Mesendoderm (in vitro differentiated cells): Measurements from ENCODE around the gene ZNF746.

Experiments used
- DNase-seq: peaks from one replicate; pipeline ENCODE4 v3.0.0; 2013
- H2AK5ac ChIP-seq: 2 replicates; pipeline ENCODE4 v1.6.1; 2013; ENCODE audit warnings: low read length, inconsistent platforms
- H2BK120ac ChIP-seq: 2 replicates; pipeline ENCODE4 v1.6.1; 2013; ENCODE audit warnings: low read depth, mild to moderate bottlenecking, low read length, moderate library complexity, mixed read lengths
- H2BK15ac ChIP-seq: replicated peaks from 2 replicates; pipeline ENCODE4 v1.6.1; 2013; ENCODE audit warnings: low read depth, mild to moderate bottlenecking, moderate library complexity
- H2BK5ac ChIP-seq: 2 replicates; pipeline ENCODE4 v1.6.1; 2013; ENCODE audit warnings: low read length, inconsistent platforms
- H3K18ac ChIP-seq: 2 replicates; pipeline ENCODE4 v1.6.1; 2013; ENCODE audit warnings: mild to moderate bottlenecking, low read length, mixed read lengths
- H3K23ac ChIP-seq: one replicate; pipeline ENCODE4 v1.6.1; 2013; ENCODE audit warnings: low read length
- H3K27ac ChIP-seq: 2 replicates; pipeline ENCODE4 v1.5.1; 2013; ENCODE audit warnings: low read depth, mild to moderate bottlenecking, inconsistent platforms, low read length, moderate library complexity
- H3K27me3 ChIP-seq: 2 replicates; pipeline ENCODE4 v1.6.1; 2013; ENCODE audit warnings: low read length, control low read depth, mild to moderate bottlenecking, inconsistent platforms; ENCODE audit not compliant: insufficient read depth, poor library complexity
- H3K36me3 ChIP-seq: 2 replicates; pipeline ENCODE4 v1.6.1; 2013; ENCODE audit warnings: low read length, inconsistent platforms; ENCODE audit not compliant: control insufficient read depth, insufficient read depth
- H3K4ac ChIP-seq: one replicate; pipeline ENCODE4 v1.6.1; 2013; ENCODE audit warnings: low read depth, mild to moderate bottlenecking, low read length, moderate library complexity
- H3K4me1 ChIP-seq: 2 replicates; pipeline ENCODE4 v1.6.1; 2013; ENCODE audit warnings: low read depth, low read length, inconsistent platforms; ENCODE audit not compliant: control insufficient read depth
- H3K4me2 ChIP-seq: 2 replicates; pipeline ENCODE4 v1.6.1; 2013; ENCODE audit warnings: low read length
- H3K4me3 ChIP-seq: 2 replicates; pipeline ENCODE4 v1.5.1; 2013; ENCODE audit warnings: mild to moderate bottlenecking, low read length
- H3K56ac ChIP-seq: one replicate; pipeline ENCODE4 v1.6.1; 2013; ENCODE audit warnings: low read length
- H3K79me1 ChIP-seq: 2 replicates; pipeline ENCODE4 v1.6.1; 2013; ENCODE audit warnings: low read length, inconsistent platforms
- H3K79me2 ChIP-seq: 2 replicates; pipeline ENCODE4 v1.6.1; 2013; ENCODE audit warnings: mild to moderate bottlenecking, low read length; ENCODE audit not compliant: control insufficient read depth, insufficient read depth
- H3K9ac ChIP-seq: 2 replicates; pipeline ENCODE4 v1.6.1; 2013; ENCODE audit warnings: low read length, inconsistent platforms
- H4K5ac ChIP-seq: one replicate; pipeline ENCODE4 v1.6.1; 2013; ENCODE audit warnings: low read length
- H4K8ac ChIP-seq: one replicate; pipeline ENCODE4 v1.6.1; 2013; ENCODE audit warnings: low read depth, mild to moderate bottlenecking, control low read depth, low read length, moderate library complexity
- WGBS: extraction: QIAGEN DNeasy Blood & Tissue Kit; methylation state at CpG from one replicate; pipeline ENCODE4 v1.1.7; 2013; ENCODE audit warnings: low lambda C conversion rate, missing lambda C conversion rate; ENCODE audit not compliant: insufficient coverage; ENCODE audit errors: extremely low coverage; 5-methylcytosine and 5-hydroxymethylcytosine counted together

ZNF746 gene

DNA sequence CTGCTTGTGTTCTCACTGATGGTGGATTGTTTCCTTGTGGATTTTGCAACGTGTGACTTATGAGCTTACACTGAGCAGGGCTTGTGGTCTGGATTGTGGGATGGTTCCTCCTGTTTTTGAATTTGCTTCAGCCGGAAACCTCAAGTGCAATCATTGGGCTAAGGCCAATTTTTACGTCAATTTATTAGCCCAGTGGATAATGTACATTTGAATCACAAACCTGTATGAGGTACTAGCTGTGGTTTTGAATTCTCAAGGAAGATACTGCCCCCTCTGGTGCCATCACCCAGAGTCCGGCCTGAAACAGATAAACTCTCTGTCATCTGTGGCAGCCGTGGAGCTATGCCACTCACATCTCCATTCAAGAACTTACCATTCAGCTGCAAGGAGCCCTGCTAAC lies 29.4 kb downstream of the ZNF746 start:
- H4K8ac ChIP-seq: no peak overlapping the region

DNA sequence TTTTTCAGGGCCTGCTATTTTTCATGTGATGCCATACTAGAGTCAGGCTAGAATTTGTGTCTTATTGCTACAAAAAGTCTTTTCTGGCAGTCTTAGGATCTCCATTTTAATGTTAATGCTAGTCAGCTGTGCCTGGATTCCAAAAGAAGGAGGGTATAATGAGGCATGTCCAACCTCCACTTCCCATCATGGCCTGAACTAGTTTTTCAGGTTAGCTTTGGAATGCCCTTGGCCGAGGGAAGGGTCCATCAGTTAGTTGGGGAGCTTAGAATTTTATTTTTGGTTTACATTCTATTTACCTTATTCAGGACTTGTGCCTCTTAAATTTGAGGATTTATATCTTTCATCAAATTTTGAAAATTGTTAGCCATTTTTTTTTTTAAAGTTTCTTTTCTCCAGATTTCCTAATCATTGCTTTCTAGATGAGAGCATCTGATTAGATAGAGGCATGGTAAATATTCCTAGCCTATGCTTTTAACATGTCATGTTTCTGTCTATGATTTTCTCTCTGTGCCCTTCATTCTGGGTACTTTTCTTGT lies 30.2 kb downstream of the ZNF746 start:
- WGBS: no CpG with 5 or more reads among the region's 1 CpG
- H3K4me3 ChIP-seq: no peak overlapping the region
- H3K79me1 ChIP-seq: no peaks in the 10 kb centered on the region
- no peak overlapping the region for H3K56ac ChIP-seq
- no peak overlapping the region for H3K23ac ChIP-seq
- no peak overlapping the region for H4K8ac ChIP-seq
- no peak for DNase-seq
- H3K9ac ChIP-seq: no peak overlapping the region
- H2BK15ac ChIP-seq: no peak overlapping the region
- no peaks in the 10 kb centered on the region for H3K79me2 ChIP-seq
- H3K4me1 ChIP-seq: no peaks in the 10 kb centered on the region
- no peak overlapping the region for H2BK5ac ChIP-seq
- no peak overlapping the region for H4K5ac ChIP-seq
- no peak overlapping the region for H3K27ac ChIP-seq
- no peaks in the 10 kb centered on the region for H3K36me3 ChIP-seq
- H3K4me2 ChIP-seq: no peak overlapping the region
- H2BK120ac ChIP-seq: no peak overlapping the region
- no peaks in the 10 kb centered on the region for H3K27me3 ChIP-seq
- no peak overlapping the region for H3K18ac ChIP-seq
- no peak overlapping the region for H3K4ac ChIP-seq
- no peak overlapping the region for H2AK5ac ChIP-seq

More for the DNA sequence above, 29.4 kb downstream of the ZNF746 start:
- no peak for DNase-seq
- H2AK5ac ChIP-seq: no peak overlapping the region
- H3K9ac ChIP-seq: no peak overlapping the region
- H2BK15ac ChIP-seq: no peak overlapping the region
- H3K56ac ChIP-seq: no peak overlapping the region
- no peaks in the 10 kb centered on the region for H3K36me3 ChIP-seq
- H3K79me1 ChIP-seq: no peaks in the 10 kb centered on the region
- no CpG with 5 or more reads among the region's 5 CpGs for WGBS
- no peak overlapping the region for H2BK5ac ChIP-seq
- H3K27me3 ChIP-seq: no peaks in the 10 kb centered on the region
- no peak overlapping the region for H3K4ac ChIP-seq
- no peak overlapping the region for H3K23ac ChIP-seq
- no peaks in the 10 kb centered on the region for H3K79me2 ChIP-seq
- H4K5ac ChIP-seq: no peak overlapping the region
- no peak overlapping the region for H3K18ac ChIP-seq
- no peak overlapping the region for H3K4me3 ChIP-seq
- no peak overlapping the region for H3K4me2 ChIP-seq
- no peak overlapping the region for H2BK120ac ChIP-seq
- no peak overlapping the region for H3K27ac ChIP-seq
- no peaks in the 10 kb centered on the region for H3K4me1 ChIP-seq

DNA sequence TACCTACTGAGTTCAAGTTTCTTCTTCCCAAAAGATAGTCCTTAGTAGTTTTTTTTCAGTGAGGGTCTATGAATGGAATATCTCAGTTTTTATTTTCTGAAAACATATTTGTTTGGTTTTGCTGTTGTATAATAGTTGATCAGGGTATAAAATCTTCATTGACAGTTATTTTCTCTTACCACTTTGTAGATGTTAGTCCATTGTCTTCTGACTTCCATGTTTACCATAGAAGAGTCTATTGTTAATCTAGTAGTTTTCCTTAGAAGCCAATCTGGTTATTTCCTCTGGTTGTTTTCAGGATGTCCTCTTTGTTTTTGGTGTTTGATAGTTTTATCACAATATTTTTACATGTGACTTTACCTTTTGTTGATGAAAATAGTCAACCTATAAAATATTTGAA lies 31.2 kb downstream of the ZNF746 start:
- H3K4me2 ChIP-seq: no peak overlapping the region
- no peak overlapping the region for H2BK5ac ChIP-seq
- no peak overlapping the region for H3K4ac ChIP-seq
- H2BK120ac ChIP-seq: no peak overlapping the region
- no peaks in the 10 kb centered on the region for H3K36me3 ChIP-seq
- no peak overlapping the region for H3K4me3 ChIP-seq
- H3K79me1 ChIP-seq: no peaks in the 10 kb centered on the region
- H4K5ac ChIP-seq: no peak overlapping the region
- H3K56ac ChIP-seq: no peak overlapping the region
- no peak for DNase-seq
- no peaks in the 10 kb centered on the region for H3K79me2 ChIP-seq
- H3K9ac ChIP-seq: no peak overlapping the region
- no peak overlapping the region for H3K18ac ChIP-seq
- H2BK15ac ChIP-seq: no peak overlapping the region
- no peaks in the 10 kb centered on the region for H3K4me1 ChIP-seq
- H3K27me3 ChIP-seq: no peaks in the 10 kb centered on the region
- H2AK5ac ChIP-seq: no peak overlapping the region
- H3K23ac ChIP-seq: no peak overlapping the region
- H3K27ac ChIP-seq: no peak overlapping the region
- no peak overlapping the region for H4K8ac ChIP-seq

DNA sequence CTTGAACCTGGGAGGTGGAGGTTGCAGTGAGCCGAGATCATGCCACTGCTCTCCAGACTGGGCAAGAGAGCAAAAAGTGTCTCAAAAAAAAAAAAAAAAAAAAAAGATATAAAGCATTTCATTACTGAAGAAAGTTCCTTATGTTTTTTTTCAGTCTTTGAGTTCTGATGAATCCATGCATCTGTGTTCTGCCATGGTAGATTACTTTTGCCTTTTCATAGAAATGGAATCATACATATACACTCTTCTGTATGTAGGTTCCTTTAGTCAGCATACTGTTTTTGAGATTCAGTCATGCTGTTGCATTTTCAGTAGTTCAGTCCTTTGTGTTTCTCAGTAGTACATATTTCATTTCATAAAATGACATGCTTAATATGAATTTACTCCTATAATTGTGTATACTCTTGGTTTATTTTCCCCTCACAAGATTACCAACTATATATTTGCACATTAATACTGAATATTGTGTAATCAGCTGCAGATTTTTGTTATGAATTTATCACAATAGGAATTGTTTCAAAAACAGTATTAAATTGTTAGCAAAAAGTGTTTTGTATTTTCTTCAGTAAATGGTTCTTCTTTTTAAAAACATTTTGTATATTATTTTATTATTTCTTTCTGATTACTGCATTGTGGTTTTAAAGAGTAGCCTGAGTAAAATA lies 34.0 kb downstream of the ZNF746 start:
- no peak overlapping the region for H3K56ac ChIP-seq
- DNase-seq: no peak
- no peaks in the 10 kb centered on the region for H3K27me3 ChIP-seq
- H4K8ac ChIP-seq: no peak overlapping the region
- no peak overlapping the region for H3K9ac ChIP-seq
- H3K4me3 ChIP-seq: no peak overlapping the region
- no peaks in the 10 kb centered on the region for H3K79me1 ChIP-seq
- no peaks in the 10 kb centered on the region for H3K36me3 ChIP-seq
- H3K27ac ChIP-seq: no peak overlapping the region
- no peak overlapping the region for H3K18ac ChIP-seq
- H2AK5ac ChIP-seq: no peak overlapping the region
- H2BK15ac ChIP-seq: no peak overlapping the region
- no peak overlapping the region for H3K23ac ChIP-seq
- no peak overlapping the region for H3K4ac ChIP-seq
- H2BK120ac ChIP-seq: no peak overlapping the region
- WGBS: no CpG with 5 or more reads among the region's 1 CpG
- no peaks in the 10 kb centered on the region for H3K4me1 ChIP-seq
- no peaks in the 10 kb centered on the region for H3K79me2 ChIP-seq
- no peak overlapping the region for H3K4me2 ChIP-seq
- H4K5ac ChIP-seq: no peak overlapping the region
- H2BK5ac ChIP-seq: no peak overlapping the region

DNA sequence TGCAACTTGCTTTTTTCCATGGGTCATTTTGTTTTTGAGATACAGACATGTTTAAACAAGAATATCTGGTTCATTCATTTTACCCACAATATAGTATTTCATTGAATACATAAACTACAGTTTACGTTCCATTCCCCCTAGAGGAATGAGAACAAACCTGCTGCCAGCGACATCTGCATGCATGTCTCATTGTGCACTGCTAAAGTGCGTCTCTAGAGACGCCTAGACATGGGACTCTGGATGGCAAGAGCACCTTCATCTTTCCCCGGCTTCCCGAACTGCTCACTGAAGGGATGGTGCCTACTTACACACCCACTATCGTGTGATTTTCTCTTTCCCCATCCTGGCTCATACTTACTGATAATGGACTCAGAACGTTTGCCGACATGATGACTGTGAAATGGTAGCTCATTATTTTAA lies 35.5 kb downstream of the ZNF746 start:
- Histone ChIP-seq H3K4me3 (no peak overlapping the region), H3K79me1 (no peaks in the 10 kb centered on the region), H3K4ac (no peak overlapping the region), H3K4me2 (no peak overlapping the region), H3K27me3 (no peaks in the 10 kb centered on the region), H3K23ac (no peak overlapping the region), H3K9ac (no peak overlapping the region), H2BK15ac (no peak overlapping the region), H3K56ac (no peak overlapping the region), H3K18ac (no peak overlapping the region), H3K36me3 (no peaks in the 10 kb centered on the region), H2BK5ac (no peak overlapping the region), H2BK120ac (no peak overlapping the region), H4K8ac (no peak overlapping the region), H2AK5ac (no peak overlapping the region), H4K5ac (no peak overlapping the region), H3K79me2 (no peaks in the 10 kb centered on the region), H3K27ac (no peak overlapping the region), H3K4me1 (no peaks in the 10 kb centered on the region)
- no CpG with 5 or more reads among the region's 9 CpGs for WGBS
- no peak for DNase-seq
